Measurements from ENCODE around the gene KIF3A. TPM values are rescaled to one million over a fixed set of nuclear protein-coding genes. Genes with fewer than 3 reads are reported as not detected.

Gene KIF3A
- total RNA-seq, 6 donors from 2014 or later: 10.3 to 22.3 (median 17.0) TPM

DNA sequence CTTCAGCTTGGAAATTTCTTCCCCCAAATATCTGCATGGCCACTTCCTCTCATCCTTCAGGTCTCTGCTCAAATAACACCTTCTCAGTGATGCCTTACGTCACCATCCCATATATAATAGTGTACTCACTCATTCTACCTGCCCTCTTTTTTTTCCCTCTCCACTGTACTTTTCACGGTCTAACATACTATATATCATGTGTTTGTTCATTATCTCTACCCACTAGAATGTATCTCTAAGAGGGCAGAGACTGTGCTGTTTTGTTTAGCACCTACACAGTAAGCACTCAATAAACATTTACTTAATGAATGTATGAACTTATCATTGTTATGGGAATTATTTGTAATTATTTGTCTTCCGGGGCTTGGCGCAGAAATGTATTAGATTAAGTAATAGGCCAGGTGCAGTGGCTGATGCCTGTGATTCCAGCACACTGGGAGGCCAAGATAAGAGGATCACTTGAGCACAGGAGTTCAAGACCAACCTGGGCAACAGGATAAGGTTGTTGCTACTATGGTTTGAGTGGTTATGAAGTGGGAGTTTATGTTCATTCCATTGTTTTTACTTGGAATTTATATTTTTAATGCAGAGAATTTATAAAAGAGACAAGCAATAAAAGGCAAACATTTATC is 85.4 kb downstream of the KIF3A start:
- Histone ChIP-seq H3K27ac (no peak overlapping the region), H3K9me3 (peaks cover 0 to 12% (median 0%) of the 10 kb centered on the region in 4 donors), H3K27me3 (peaks cover 0 to 16% (median 7%) of the 10 kb centered on the region in 4 donors), H3K4me3 (no peak overlapping the region), H3K4me1 (peaks cover 11 to 15% (median 12%) of the 10 kb centered on the region in 4 donors), H3K36me3 (no peaks in the 10 kb centered on the region)
- no peak for TF ChIP-seq POLR2AphosphoS5 (IDR thresholded peaks at IDR 0.05)
- TF ChIP-seq, protein P1, sequence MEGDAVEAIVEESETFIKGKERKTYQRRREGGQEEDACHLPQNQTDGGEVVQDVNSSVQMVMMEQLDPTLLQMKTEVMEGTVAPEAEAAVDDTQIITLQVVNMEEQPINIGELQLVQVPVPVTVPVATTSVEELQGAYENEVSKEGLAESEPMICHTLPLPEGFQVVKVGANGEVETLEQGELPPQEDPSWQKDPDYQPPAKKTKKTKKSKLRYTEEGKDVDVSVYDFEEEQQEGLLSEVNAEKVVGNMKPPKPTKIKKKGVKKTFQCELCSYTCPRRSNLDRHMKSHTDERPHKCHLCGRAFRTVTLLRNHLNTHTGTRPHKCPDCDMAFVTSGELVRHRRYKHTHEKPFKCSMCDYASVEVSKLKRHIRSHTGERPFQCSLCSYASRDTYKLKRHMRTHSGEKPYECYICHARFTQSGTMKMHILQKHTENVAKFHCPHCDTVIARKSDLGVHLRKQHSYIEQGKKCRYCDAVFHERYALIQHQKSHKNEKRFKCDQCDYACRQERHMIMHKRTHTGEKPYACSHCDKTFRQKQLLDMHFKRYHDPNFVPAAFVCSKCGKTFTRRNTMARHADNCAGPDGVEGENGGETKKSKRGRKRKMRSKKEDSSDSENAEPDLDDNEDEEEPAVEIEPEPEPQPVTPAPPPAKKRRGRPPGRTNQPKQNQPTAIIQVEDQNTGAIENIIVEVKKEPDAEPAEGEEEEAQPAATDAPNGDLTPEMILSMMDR (IDR thresholded peaks at IDR 0.05): no peak
- TF ChIP-seq EP300 (IDR thresholded peaks at IDR 0.05): no peak
- no peak for TF ChIP-seq POLR2A (IDR thresholded peaks at IDR 0.05)
- ATAC-seq (ENCODE audit: low FRiP score in 2 of 2) (no peak), DNase-seq (no peak)
- 79 to 81% methylated on average over 4 of the region's 4 CpGs for WGBS, 2 donors

DNA sequence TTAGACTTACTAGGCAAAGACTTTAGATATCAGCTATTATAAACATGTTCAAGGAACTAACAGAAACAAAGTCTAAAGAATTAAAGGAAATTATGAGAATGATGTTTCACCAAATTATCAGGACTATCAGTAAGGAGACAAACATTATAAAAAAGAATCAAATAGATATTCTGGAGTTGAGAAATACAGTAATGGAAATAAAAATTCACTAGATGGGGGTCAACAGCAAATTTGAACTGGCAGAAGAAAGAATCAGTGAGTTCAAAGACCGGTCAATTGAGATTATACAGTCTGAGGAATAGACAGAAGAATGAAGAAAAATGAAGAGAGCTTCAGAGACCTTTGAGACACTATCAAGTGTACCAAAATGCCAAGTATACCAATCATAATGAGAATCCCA is 89.0 kb downstream of the KIF3A start:
- H3K4me3 ChIP-seq: no peak overlapping the region
- no peak overlapping the region for H3K27ac ChIP-seq
- H3K27me3 ChIP-seq: no peaks in the 10 kb centered on the region
- no peak for ATAC-seq (ENCODE audit: low FRiP score in 2 of 2)
- 89 to 98% methylated on average over 1 of the region's 1 CpG for whole genome bisulfite sequencing, 2 donors
- peaks cover 0 to 2% (median under 1%) of the 10 kb centered on the region in 4 donors for H3K36me3 ChIP-seq
- TF ChIP-seq, protein P1 (IDR thresholded peaks at IDR 0.05): no peak
- TF ChIP-seq EP300 (IDR thresholded peaks at IDR 0.05) (no peak), POLR2A (IDR thresholded peaks at IDR 0.05) (no peak), POLR2AphosphoS5 (IDR thresholded peaks at IDR 0.05) (no peak)
- H3K4me1 ChIP-seq: no peaks in the 10 kb centered on the region
- H3K9me3 ChIP-seq: peaks cover 0 to 12% (median 0%) of the 10 kb centered on the region in 4 donors
- no peak for DNase-seq

DNA sequence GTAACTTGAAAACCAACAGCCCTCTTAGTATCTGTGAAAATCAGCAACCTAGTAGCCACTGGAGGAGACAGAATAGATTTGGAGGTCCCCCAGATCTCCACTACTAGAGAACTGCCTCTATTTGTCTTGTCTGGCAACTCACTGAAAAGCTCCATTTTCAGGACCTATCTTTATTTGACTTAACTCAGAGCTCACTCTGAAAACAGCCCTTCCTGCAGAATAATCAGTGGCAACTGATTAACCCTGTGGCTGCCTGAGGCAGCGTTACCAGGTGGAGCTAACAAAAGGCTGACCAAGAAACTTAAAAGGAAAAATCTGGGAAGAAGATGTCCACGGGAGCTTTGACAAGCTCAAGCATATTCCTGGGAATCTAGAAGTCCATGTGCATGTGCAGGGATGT is 89.9 kb downstream of the KIF3A start:
- H3K4me1 ChIP-seq: no peaks in the 10 kb centered on the region
- H3K4me3 ChIP-seq: no peak overlapping the region
- peaks cover 0 to 12% (median 0%) of the 10 kb centered on the region in 4 donors for H3K9me3 ChIP-seq
- DNase-seq (no peak), ATAC-seq (ENCODE audit: low FRiP score in 2 of 2) (no peak)
- no peak overlapping the region for H3K27ac ChIP-seq
- 97% methylated on average over 2 of the region's 2 CpGs for WGBS, 2 donors
- TF ChIP-seq POLR2A (IDR thresholded peaks at IDR 0.05) (no peak), EP300 (IDR thresholded peaks at IDR 0.05) (no peak), POLR2AphosphoS5 (IDR thresholded peaks at IDR 0.05) (no peak)
- TF ChIP-seq, protein P1 (IDR thresholded peaks at IDR 0.05): no peak
- no peaks in the 10 kb centered on the region for H3K27me3 ChIP-seq
- peaks cover 0 to 10% (median 5%) of the 10 kb centered on the region in 4 donors for H3K36me3 ChIP-seq

DNA sequence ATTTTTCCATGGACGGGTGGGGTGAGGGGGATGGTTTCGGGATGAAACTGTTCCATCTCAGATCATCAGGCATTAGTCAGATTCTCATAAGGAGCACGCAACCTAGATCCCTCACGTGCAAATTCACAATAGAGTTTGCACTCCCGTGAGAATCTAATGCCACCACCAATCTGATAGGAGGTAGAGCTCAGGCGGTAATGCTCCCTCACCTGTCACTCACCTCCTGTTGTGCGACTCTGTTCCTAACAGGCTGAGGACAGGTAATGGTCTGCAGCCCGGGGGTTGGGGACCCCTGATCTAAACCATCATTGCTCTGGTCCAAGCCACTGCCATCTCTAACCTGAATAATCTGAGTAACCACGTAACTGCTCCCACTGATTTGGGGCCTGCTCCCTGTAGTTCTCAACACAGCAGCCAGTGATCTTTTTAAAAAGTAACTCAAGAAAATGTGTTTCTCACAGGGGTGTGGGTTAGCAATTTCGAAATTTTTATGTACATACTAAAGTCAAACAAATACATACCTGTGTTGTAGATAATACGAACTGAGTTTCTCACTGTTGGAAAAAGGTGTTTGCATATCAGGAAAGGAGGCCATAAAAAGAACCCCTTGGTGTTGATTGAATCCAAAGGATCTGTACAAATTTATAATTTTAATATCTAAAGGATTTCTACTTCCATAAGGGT is 90.6 kb downstream of the KIF3A start:
- DNase-seq (no peak), ATAC-seq (ENCODE audit: low FRiP score in 2 of 2) (no peak)
- no peak overlapping the region for H3K27ac ChIP-seq
- no peaks in the 10 kb centered on the region for H3K27me3 ChIP-seq
- H3K9me3 ChIP-seq: peaks cover 0 to 12% (median 0%) of the 10 kb centered on the region in 4 donors
- no peak overlapping the region for H3K4me3 ChIP-seq
- 89 to 92% methylated on average over 10 to 11 of the region's 11 CpGs for WGBS, 2 donors
- peaks cover 0 to 17% (median 9%) of the 10 kb centered on the region in 4 donors for H3K36me3 ChIP-seq
- no peaks in the 10 kb centered on the region for H3K4me1 ChIP-seq
- no peak for TF ChIP-seq EP300 (IDR thresholded peaks at IDR 0.05)
- TF ChIP-seq, protein P1 (IDR thresholded peaks at IDR 0.05): no peak
- no peak for TF ChIP-seq POLR2A (IDR thresholded peaks at IDR 0.05)
- no peak for TF ChIP-seq POLR2AphosphoS5 (IDR thresholded peaks at IDR 0.05)
